ENCODE results near the gene PPP2R5A. TPM values are rescaled to one million over a fixed set of nuclear protein-coding genes. Genes with fewer than 3 reads are reported as not detected.

Gene PPP2R5A
- total RNA-seq, 2 experiments from 2014 or later, result 28.0 to 36.0 TPM

GRCh38 chr1:212267460-212267859 lies 17.8 kb upstream of the PPP2R5A start:
- no TSS peak for BruUV-seq (replicated peaks)
- Histone ChIP-seq H3K4me3 (ENCODE audit: low read depth, low read length, poor library complexity, severe bottlenecking) (no peak overlapping the region), H2AFZ (ENCODE audit: low read length) (no peak overlapping the region), H3K27ac (ENCODE audit: low read depth, low read length, poor library complexity, severe bottlenecking) (no peak overlapping the region), H3K36me3 (ENCODE audit: insufficient read depth, low read length) (no peaks in the 10 kb centered on the region), H3K4me1 (ENCODE audit: insufficient read depth, low read length, poor library complexity, severe bottlenecking) (no peaks in the 10 kb centered on the region), H3K9me3 (ENCODE audit: low read length) (0 out of 2 replicates have a peak, but pooled peaks cover 6% of the 10 kb centered on the region), H3K79me2 (ENCODE audit: insufficient read depth, low read depth, low read length) (no peaks in the 10 kb centered on the region), H4K20me1 (ENCODE audit: insufficient read depth, low read length) (no peaks in the 10 kb centered on the region), H3K9me2 (ENCODE audit: insufficient read depth, low read length) (no peaks in the 10 kb centered on the region), H3K4me2 (ENCODE audit: low read length) (no peak overlapping the region)
- DNase-seq (ENCODE audit: low spot score), result no peak
- TF ChIP-seq CTCF (conservative IDR thresholded peaks at IDR 0.05; ENCODE audit: low read length), result no peak
- TF ChIP-seq EZH2phosphoT487 (IDR thresholded peaks at IDR 0.05; ENCODE audit: borderline replicate concordance, low read depth, low read length), result no peak
- ChIA-PET CTCF (ENCODE audit: unreplicated experiment) (interaction anchor here (0.6 kb wide), 1 partner anchor 11 kb away, joined by 3 read pairs; no protein-coding TSS in a partner anchor), POLR2A (no interaction called here)
- intact Hi-C loops (cut with micrococcal nuclease; ENCODE audit: unreplicated experiment), result no loop called here

- H3K36me3 ChIP-seq (ENCODE audit: insufficient read depth, low read length), result no peaks in the 10 kb centered on the region
- no peak overlapping the region for H3K4me2 ChIP-seq (ENCODE audit: low read length)
- H2AFZ ChIP-seq (ENCODE audit: low read length), result no peak overlapping the region
- no peaks in the 10 kb centered on the region for H3K79me2 ChIP-seq (ENCODE audit: insufficient read depth, low read depth, low read length)
- TF ChIP-seq EZH2phosphoT487 (IDR thresholded peaks at IDR 0.05; ENCODE audit: borderline replicate concordance, low read depth, low read length), result no peak
- no peak for TF ChIP-seq CTCF (conservative IDR thresholded peaks at IDR 0.05; ENCODE audit: low read length)
- no peaks in the 10 kb centered on the region for H3K4me1 ChIP-seq (ENCODE audit: insufficient read depth, low read length, poor library complexity, severe bottlenecking)
- H3K9me3 ChIP-seq (ENCODE audit: low read length), result no peaks in the 10 kb centered on the region
- H3K4me3 ChIP-seq (ENCODE audit: low read depth, low read length, poor library complexity, severe bottlenecking), result no peak overlapping the region
- CTCF ChIA-PET (ENCODE audit: unreplicated experiment), result no interaction called here
- no TSS peak for BruUV-seq (replicated peaks)
- no peak overlapping the region for H3K27ac ChIP-seq (ENCODE audit: low read depth, low read length, poor library complexity, severe bottlenecking)
- POLR2A ChIA-PET, result interaction anchor here (0.8 to 1.9 kb wide), 3 partner anchors 9 to 17 kb away, joined by 3 to 7 read pairs (median 3); no protein-coding TSS in a partner anchor
- no peaks in the 10 kb centered on the region for H4K20me1 ChIP-seq (ENCODE audit: insufficient read depth, low read length)
- no peak for DNase-seq (ENCODE audit: low spot score)
- intact Hi-C loops (cut with micrococcal nuclease; ENCODE audit: unreplicated experiment), result no loop called here
- no peaks in the 10 kb centered on the region for H3K9me2 ChIP-seq (ENCODE audit: insufficient read depth, low read length)
These were observed 15.9 kb upstream of the PPP2R5A start for GRCh38 chr1:212269306-212269705.

- ChIA-PET CTCF (ENCODE audit: unreplicated experiment) (no interaction called here), POLR2A (interaction anchor here (0.9 to 1.9 kb wide), 3 partner anchors 8 to 74 kb away, joined by 3 to 7 read pairs (median 3); no protein-coding TSS in a partner anchor)
- H3K27ac ChIP-seq (ENCODE audit: low read depth, low read length, poor library complexity, severe bottlenecking), result no peak overlapping the region
These were observed 14.6 kb upstream of the PPP2R5A start for GRCh38 chr1:212270564-212270963.

More at GRCh38 chr1:212270564-212270963, 14.6 kb upstream of the PPP2R5A start:
- no TSS peak for BruUV-seq (replicated peaks)
- Histone ChIP-seq H3K36me3 (ENCODE audit: insufficient read depth, low read length) (no peaks in the 10 kb centered on the region), H2AFZ (ENCODE audit: low read length) (no peak overlapping the region), H3K4me2 (ENCODE audit: low read length) (no peak overlapping the region), H3K9me2 (ENCODE audit: insufficient read depth, low read length) (no peaks in the 10 kb centered on the region), H3K4me1 (ENCODE audit: insufficient read depth, low read length, poor library complexity, severe bottlenecking) (no peaks in the 10 kb centered on the region), H4K20me1 (ENCODE audit: insufficient read depth, low read length) (no peaks in the 10 kb centered on the region), H3K9me3 (ENCODE audit: low read length) (no peaks in the 10 kb centered on the region), H3K79me2 (ENCODE audit: insufficient read depth, low read depth, low read length) (no peaks in the 10 kb centered on the region), H3K4me3 (ENCODE audit: low read depth, low read length, poor library complexity, severe bottlenecking) (no peak overlapping the region)
- TF ChIP-seq CTCF (conservative IDR thresholded peaks at IDR 0.05; ENCODE audit: low read length), result no peak
- no peak for TF ChIP-seq EZH2phosphoT487 (IDR thresholded peaks at IDR 0.05; ENCODE audit: borderline replicate concordance, low read depth, low read length)
- DNase-seq (ENCODE audit: low spot score), result no peak
- intact Hi-C loops (cut with micrococcal nuclease; ENCODE audit: unreplicated experiment), result no loop called here
